DMS153 treated with DMSO at 0.1 percent for 48 hours (cell line): ENCODE measurements around the gene CFAP92.
"Not testable (repeated sequence)": the region's sequence is repeated elsewhere in the genome, so short reads cannot be mapped to it uniquely, and the experiment has no call there.

ENCODE experiments used
- DNase-seq: peaks from one replicate; lab custom pipeline; 2025; ENCODE audit not compliant: unreplicated experiment; lab: John Stamatoyannopoulos, UW

The CFAP92 gene

DNA sequence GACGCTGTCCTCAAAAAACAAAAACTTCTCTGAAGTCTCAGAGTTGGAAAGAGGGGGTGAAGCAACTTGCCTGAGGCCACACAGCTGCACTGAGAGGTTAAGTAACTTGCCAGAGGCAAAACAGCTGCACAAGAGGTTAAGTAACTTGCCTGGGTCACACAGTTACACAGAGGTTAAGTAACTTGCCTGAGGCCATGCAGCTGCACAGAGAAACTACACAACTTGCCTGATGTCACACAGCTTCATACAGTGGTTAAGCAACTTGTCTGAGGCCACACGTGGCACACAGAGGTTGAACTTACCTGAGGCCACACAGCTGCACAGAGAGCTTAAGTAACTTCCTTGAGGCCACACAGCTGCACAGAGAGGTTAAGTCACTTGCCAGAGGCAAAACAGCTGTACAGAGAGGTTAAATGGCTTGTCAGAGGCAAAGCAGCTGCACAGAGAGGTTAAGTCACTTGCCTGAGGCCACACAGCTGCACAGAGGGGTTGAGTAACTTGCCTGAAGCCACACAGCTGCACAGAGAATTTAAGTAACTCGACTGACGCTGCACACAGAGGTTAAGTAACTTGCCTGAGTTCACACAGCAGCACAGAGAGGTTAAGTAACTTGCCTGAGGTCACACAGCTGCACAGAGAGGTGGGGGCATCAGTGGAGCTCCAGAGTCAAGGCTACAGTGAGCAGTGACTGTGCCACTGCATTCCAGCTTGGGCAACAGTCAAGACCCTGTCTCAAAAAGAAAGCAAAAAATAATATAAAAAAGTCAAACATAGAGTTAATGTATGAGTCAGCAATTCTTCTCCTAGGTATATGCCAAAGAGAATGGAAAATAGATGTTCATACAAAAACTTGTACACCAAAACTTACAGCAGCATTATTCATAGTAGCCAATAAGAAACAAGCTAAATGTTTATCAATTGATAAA is 126.4 kb downstream of the CFAP92 start:
- no peak for DNase-seq

DNA sequence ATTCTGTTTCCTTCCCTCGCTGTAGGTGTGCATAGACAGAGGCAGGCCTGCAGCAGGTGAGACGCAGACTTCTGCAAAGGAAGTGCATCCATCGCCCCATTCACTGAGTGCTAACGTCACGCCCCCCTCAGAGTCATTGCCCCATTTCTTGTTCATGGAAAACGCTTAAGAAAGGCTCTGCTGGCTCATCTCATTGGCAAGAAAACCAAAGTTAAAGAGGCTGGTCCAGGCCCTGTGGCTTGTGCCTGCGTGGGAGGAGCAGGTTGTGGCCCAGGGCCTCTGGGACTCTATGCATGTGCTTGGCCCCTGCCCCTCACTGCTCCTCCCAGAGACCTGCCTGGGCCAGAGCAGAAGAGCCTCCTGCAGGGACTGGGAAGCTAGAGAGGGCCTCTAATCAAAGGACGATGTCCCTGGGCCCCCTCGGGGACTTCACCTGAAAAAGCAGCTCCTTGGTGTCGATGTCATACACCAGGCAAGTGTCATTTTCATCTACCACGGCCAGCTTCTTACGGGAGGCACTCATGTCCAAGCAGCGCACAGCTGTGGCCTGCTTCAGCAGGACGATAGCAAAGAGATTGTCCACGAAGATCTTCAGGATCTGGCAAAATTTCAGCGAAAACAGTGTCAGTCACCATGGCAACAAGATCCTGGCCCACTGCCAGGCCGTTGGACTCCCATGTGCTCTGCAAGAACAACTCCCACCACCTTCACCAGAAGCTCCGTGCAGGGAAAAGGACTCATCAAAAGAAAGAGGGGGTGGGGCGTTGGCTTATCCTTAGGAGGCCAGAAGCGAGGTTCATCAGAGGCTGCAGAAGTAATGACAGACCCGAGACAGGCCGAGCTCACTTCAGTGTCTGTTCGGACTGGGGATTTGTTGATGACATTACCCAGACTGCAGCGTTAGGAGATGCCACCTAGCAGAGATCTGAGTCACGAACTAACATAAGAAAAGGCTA is 128.7 kb downstream of the CFAP92 start:
- not testable (repeated sequence) for DNase-seq

DNA sequence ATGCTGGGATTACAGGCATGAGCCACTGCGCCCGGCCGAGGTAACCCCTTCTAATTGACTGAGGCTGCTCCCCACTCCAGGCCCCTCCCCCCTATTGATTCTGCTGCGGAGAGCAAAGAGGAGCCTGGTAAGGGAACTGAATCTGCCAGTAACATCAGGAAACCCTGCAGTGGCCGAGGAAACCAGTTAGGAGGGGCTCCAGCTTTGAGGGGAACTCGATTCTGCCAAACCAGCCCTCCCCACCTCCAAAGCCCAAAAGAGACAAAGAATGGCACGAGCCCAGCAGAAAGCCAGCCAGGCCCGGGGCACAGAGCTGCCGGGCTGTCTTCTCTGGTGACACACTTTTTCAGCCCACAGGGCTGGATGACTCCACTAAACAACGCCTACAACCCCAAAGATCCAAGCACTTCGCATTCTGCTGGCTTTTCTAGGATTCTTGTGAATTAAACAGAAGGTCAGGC is 129.5 kb downstream of the CFAP92 start:
- no peak for DNase-seq

DNA sequence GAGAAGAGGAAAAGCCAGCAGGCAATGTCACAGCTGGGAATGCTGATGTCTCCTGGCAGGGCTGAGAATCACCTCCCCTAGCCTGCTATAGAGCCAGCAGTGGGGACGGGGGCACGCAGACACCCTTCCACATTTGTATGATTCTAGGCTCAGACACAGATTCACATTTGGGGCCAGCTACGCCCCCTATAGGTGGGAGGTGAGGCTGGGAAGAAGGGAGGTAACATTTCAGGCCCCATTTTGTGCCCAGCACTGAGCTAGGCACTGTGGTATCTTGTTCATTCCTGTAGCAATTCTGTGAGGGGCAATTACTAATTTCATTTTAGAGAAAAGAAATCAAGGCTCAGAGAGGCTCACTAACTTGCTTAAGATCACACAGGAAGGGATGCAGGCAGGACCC is 130.3 kb downstream of the CFAP92 start:
- DNase-seq: no peak

DNA sequence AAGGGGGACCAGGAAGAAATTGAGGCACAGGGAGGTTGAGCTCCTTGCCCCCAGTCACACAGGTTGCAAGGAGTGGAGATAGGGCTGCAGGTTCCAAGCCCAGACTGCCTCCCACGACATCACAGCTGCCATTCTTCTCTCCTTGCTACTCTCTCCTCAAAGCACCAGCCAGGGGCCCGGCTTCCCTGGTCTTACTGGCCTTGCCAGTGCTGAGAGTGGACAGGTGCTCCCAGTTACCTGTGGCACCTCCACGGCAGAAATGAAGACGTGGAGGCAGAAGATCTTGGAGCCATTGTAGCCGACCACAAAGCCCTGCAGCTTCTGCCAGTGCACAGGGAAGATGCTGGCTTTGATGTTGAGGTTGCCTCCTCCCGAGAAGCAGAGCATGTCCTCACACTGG is 132.4 kb downstream of the CFAP92 start:
- no peak for DNase-seq
